GM12878 (cell line): ENCODE data around the gene RNF7.

Experiments used
- E4F1 ChIP-seq: fragments of 450-650 bp; IDR thresholded peaks from 2 replicates; pipeline ENCODE4 v1.6.1; 2018; ENCODE audit warnings: borderline replicate concordance, mild to moderate bottlenecking; ENCODE audit not compliant: partially characterized antibody
- POLR2A ChIP-seq: IDR thresholded peaks from 2 replicates; pipeline ENCODE4 v1.6.1; 2011; ENCODE audit warnings: low read depth, mild to moderate bottlenecking, low read length
- RFX5 ChIP-seq: IDR thresholded peaks from 2 replicates; pipeline ENCODE4 v1.6.1; 2011; ENCODE audit warnings: low read depth, low read length, improper control_type of control experiment
- TAF1 ChIP-seq: IDR thresholded peaks from 2 replicates; pipeline ENCODE4 v1.6.1; 2011; ENCODE audit warnings: mild to moderate bottlenecking, low read depth, low read length, borderline replicate concordance
- YY1 ChIP-seq: IDR thresholded peaks from 2 replicates; pipeline ENCODE4 v1.6.1; 2011; ENCODE audit warnings: low read depth, mild to moderate bottlenecking, low read length
- ZNF207 ChIP-seq: fragments of 450-650 bp; IDR thresholded peaks from 2 replicates; pipeline ENCODE4 v1.6.1; 2014; ENCODE audit warnings: antibody characterized with exemption, mild to moderate bottlenecking, borderline replicate concordance
- TF ChIP-seq, protein P1 (sequence below), 3 experiments: IDR thresholded peaks in 2 of 3; conservative IDR thresholded peaks in 1 of 3; 2 replicates each; pipeline ENCODE4 v1.5.1; 2011; ENCODE audit warnings: low read depth in 3 of 3, low read length in 3 of 3, mild to moderate bottlenecking in 3 of 3, control low read depth in 2 of 3, moderate library complexity in 2 of 3, inconsistent platforms in 1 of 3, mixed read lengths in 1 of 3; ENCODE audit not compliant: control insufficient read depth in 2 of 3, insufficient read depth in 1 of 3; ENCODE audit errors: extremely low read depth in 1 of 3

GRCh38 chr3:141724186-141724585 lies 13.9 kb upstream of the RNF7 start:
- no peak for TF ChIP-seq ZNF207
- no peak for TF ChIP-seq YY1
- no peak for TF ChIP-seq TAF1
- TF ChIP-seq, protein P1, sequence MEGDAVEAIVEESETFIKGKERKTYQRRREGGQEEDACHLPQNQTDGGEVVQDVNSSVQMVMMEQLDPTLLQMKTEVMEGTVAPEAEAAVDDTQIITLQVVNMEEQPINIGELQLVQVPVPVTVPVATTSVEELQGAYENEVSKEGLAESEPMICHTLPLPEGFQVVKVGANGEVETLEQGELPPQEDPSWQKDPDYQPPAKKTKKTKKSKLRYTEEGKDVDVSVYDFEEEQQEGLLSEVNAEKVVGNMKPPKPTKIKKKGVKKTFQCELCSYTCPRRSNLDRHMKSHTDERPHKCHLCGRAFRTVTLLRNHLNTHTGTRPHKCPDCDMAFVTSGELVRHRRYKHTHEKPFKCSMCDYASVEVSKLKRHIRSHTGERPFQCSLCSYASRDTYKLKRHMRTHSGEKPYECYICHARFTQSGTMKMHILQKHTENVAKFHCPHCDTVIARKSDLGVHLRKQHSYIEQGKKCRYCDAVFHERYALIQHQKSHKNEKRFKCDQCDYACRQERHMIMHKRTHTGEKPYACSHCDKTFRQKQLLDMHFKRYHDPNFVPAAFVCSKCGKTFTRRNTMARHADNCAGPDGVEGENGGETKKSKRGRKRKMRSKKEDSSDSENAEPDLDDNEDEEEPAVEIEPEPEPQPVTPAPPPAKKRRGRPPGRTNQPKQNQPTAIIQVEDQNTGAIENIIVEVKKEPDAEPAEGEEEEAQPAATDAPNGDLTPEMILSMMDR (IDR thresholded peaks at IDR 0.05 in 2 of 3, conservative IDR thresholded peaks at IDR 0.05 in 1 of 3; ENCODE audit: control insufficient read depth in 2 of 3, extremely low read depth in 1 of 3, insufficient read depth in 1 of 3, low read depth in 3 of 3, low read length in 3 of 3), result no peak
- TF ChIP-seq RFX5, result no peak
- no peak for TF ChIP-seq POLR2A
- no peak for TF ChIP-seq E4F1
